Tibial nerve (tissue), 4 donors: ENCODE results near the gene CNTN6. TPM values are rescaled to one million over a fixed set of nuclear protein-coding genes. Genes with fewer than 3 reads are reported as not detected.

Experiments used
- DNase-seq, 2 donors: peaks; one replicate each; pipeline ENCODE4 v3.0.0-alpha.2; 2019; ENCODE audit warnings: low spot score in 2 of 2
- H3K27ac ChIP-seq, 4 donors: fragments of 200-600 bp; sonication (generic) in 3 of 4; one replicate each; pipeline ENCODE4 v1.5.1; 2017 to 2019; ENCODE audit warnings: mild to moderate bottlenecking in 1 of 4
- H3K27me3 ChIP-seq, 2 donors: fragments of 200-600 bp; sonication (generic) in 1 of 2; one replicate each; pipeline versions ENCODE4 v1.5.1 to v1.6.0; 2017 to 2019
- H3K36me3 ChIP-seq, 3 donors: fragments of 200-600 bp; sonication (generic); one replicate each; pipeline ENCODE4 v1.5.1; 2018 to 2019
- H3K4me1 ChIP-seq, 4 donors: fragments of 200-600 bp; sonication (generic) in 3 of 4; one replicate each; pipeline ENCODE4 v1.5.1; 2017 to 2019
- H3K4me3 ChIP-seq, 4 donors: fragments of 200-600 bp; sonication (generic) in 3 of 4; one replicate each; pipeline ENCODE4 v1.5.1; 2017 to 2019; ENCODE audit warnings: mild to moderate bottlenecking in 1 of 4, moderate library complexity in 1 of 4
- H3K9me3 ChIP-seq, 4 donors: fragments of 200-600 bp; sonication (generic) in 3 of 4; one replicate each; pipeline ENCODE4 v1.5.1; 2017 to 2019
- CTCF ChIP-seq, 5 experiments: fragments of 200-600 bp in 3 of 5; fragments of 450-650 bp in 2 of 5; sonication (generic) in 3 of 5; IDR thresholded peaks; one replicate each; pipeline ENCODE4 v1.5.1; 2016 to 2019; ENCODE audit warnings: antibody characterized with exemption in 5 of 5, mild to moderate bottlenecking in 3 of 5, moderate library complexity in 2 of 5
- EP300 ChIP-seq, 2 donors: sonication (generic); formaldehyde crosslinking; IDR thresholded peaks; one replicate each; pipeline ENCODE4 v1.6.1; 2017; ENCODE audit warnings: antibody characterized with exemption in 2 of 2, mild to moderate bottlenecking in 1 of 2
- POLR2A ChIP-seq, 2 donors: fragments of 450-650 bp; IDR thresholded peaks; one replicate each; pipeline ENCODE4 v1.6.1; 2017; ENCODE audit warnings: antibody characterized with exemption in 2 of 2, mild to moderate bottlenecking in 2 of 2, moderate library complexity in 2 of 2
- WGBS, 2 donors: methylation state at CpG; one replicate each; pipeline ENCODE4 v1.1.5; 2018; 5-methylcytosine and 5-hydroxymethylcytosine counted together
- total RNA-seq, 4 donors: library from RNA; depleted of rRNA; stranded (reverse); fragments of >200 nt; gene quantifications; one replicate each; pipeline ENCODE4 v1.1.0, GENCODE V29; 2016

CNTN6 gene
- total RNA-seq, 4 donors from 2014 or later = 0.20 TPM; not detected in 3

DNA sequence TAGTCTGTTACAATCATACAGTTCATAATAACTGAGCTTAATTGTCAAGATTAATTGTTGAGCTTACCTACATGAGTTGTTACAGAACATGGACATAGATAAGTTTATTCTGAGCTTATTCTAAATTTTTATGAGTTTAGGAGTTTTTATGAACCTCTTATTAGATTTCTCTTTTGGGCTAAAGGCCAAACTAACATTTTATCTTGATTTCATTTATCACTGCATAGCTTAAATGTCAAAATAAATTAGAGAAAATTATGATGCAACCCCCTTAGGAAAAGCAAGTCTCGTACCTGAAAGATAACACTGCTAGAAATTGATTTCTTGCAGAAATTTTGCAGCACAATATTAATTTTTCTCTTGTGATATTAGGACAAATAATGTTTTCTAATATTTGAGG is 54.5 kb downstream of the CNTN6 start:
- H3K27ac ChIP-seq = no peak overlapping the region
- H3K27me3 ChIP-seq = no peaks in the 10 kb centered on the region
- no peak overlapping the region for H3K4me3 ChIP-seq
- no peak for TF ChIP-seq EP300 (IDR thresholded peaks at IDR 0.05)
- no peak for TF ChIP-seq POLR2A (IDR thresholded peaks at IDR 0.05)
- no peak for TF ChIP-seq CTCF (IDR thresholded peaks at IDR 0.05)
- no peak for DNase-seq
- H3K36me3 ChIP-seq = no peaks in the 10 kb centered on the region
- H3K4me1 ChIP-seq = no peaks in the 10 kb centered on the region
- no peaks in the 10 kb centered on the region for H3K9me3 ChIP-seq
- WGBS, 2 donors = 92 to 94% methylated on average over 1 of the region's 1 CpG

DNA sequence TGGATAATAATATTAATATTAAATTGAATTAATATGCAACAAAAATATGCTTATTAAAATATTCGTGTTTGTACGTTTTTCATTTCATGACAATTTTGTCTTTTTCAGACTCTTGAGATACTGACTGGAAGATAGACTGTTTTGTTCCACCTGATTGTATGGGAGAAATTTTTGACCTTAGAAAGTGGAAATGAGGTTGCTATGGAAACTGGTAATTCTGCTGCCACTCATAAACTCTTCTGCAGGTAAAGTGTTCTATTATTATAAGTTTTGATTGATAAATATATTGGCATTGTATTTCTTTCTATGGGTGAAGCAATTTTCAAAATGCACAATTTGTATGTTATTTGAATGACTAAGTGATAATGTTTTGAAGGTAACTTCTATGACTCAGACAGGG is 55.0 kb downstream of the CNTN6 start:
- WGBS, 2 donors = 89 to 91% methylated on average over 2 of the region's 2 CpGs
- no peak for DNase-seq
- H3K27ac ChIP-seq = no peak overlapping the region
- H3K9me3 ChIP-seq = no peaks in the 10 kb centered on the region
- no peaks in the 10 kb centered on the region for H3K27me3 ChIP-seq
- no peaks in the 10 kb centered on the region for H3K4me1 ChIP-seq
- no peak overlapping the region for H3K4me3 ChIP-seq
- TF ChIP-seq EP300 (IDR thresholded peaks at IDR 0.05) (no peak), POLR2A (IDR thresholded peaks at IDR 0.05) (no peak), CTCF (IDR thresholded peaks at IDR 0.05) (no peak)
- H3K36me3 ChIP-seq = no peaks in the 10 kb centered on the region

GRCh38 chr3:1164101-1164500 is 71.3 kb downstream of the CNTN6 start:
- 80 to 85% methylated on average over 2 of the region's 2 CpGs for WGBS, 2 donors
- no peak overlapping the region for H3K4me3 ChIP-seq
- H3K36me3 ChIP-seq = no peaks in the 10 kb centered on the region
- TF ChIP-seq CTCF (IDR thresholded peaks at IDR 0.05) (no peak), POLR2A (IDR thresholded peaks at IDR 0.05) (no peak), EP300 (IDR thresholded peaks at IDR 0.05) (no peak)
- DNase-seq = no peak
- H3K9me3 ChIP-seq = peaks cover 0 to 2% (median 0%) of the 10 kb centered on the region in 4 donors
- H3K4me1 ChIP-seq = no peaks in the 10 kb centered on the region
- H3K27me3 ChIP-seq = no peaks in the 10 kb centered on the region
- no peak overlapping the region for H3K27ac ChIP-seq

- no peak overlapping the region for H3K4me3 ChIP-seq
- no peaks in the 10 kb centered on the region for H3K9me3 ChIP-seq
- no peaks in the 10 kb centered on the region for H3K4me1 ChIP-seq
- no peak overlapping the region for H3K27ac ChIP-seq
- H3K36me3 ChIP-seq = no peaks in the 10 kb centered on the region
- no peak for DNase-seq
- TF ChIP-seq CTCF (IDR thresholded peaks at IDR 0.05) = no peak
- no peak for TF ChIP-seq POLR2A (IDR thresholded peaks at IDR 0.05)
- TF ChIP-seq EP300 (IDR thresholded peaks at IDR 0.05) = no peak
- H3K27me3 ChIP-seq = no peaks in the 10 kb centered on the region
- 71 to 85% methylated on average over 3 of the region's 3 CpGs for WGBS, 2 donors
Measured at GRCh38 chr3:1171320-1171719, 78.5 kb downstream of the CNTN6 start.

DNA sequence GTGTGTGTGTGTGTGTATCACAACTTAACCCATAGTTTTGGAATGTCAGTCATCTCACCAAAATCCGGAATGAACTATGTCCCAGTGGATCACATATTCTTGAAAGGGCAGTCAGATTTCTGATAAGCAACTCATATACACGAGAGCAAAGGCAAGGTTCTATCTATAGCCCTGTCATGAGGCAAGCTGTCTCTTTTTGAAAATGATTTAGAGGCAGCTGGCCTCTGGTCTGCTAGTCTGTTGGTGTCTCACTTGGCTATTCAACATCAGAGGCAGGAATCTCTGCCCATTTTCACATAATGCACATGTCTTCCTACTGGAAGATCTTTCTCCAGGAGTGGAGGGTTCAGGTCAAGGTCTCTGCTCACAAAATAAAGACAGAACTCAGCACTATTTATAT is 79.8 kb downstream of the CNTN6 start:
- no peak for TF ChIP-seq EP300 (IDR thresholded peaks at IDR 0.05)
- no peak for TF ChIP-seq POLR2A (IDR thresholded peaks at IDR 0.05)
- no peak for TF ChIP-seq CTCF (IDR thresholded peaks at IDR 0.05)
- Histone ChIP-seq H3K9me3 (peaks cover 0 to 2% (median 0%) of the 10 kb centered on the region in 4 donors), H3K4me3 (no peak overlapping the region), H3K27me3 (no peaks in the 10 kb centered on the region), H3K27ac (no peak overlapping the region), H3K4me1 (no peaks in the 10 kb centered on the region), H3K36me3 (no peaks in the 10 kb centered on the region)
- 44 to 53% methylated on average over 2 of the region's 2 CpGs for WGBS, 2 donors
- no peak for DNase-seq
